Measurements from ENCODE around the gene NAALAD2.

GRCh38 chr11:90218606-90219005, 84.1 kb downstream of the NAALAD2 start:
- TF ChIP-seq POLR2A (IDR thresholded peaks at IDR 0.05; ENCODE audit: control extremely low read depth in 1 of 2, low read depth in 2 of 2, low read length in 2 of 2) (no peak), CTCF (IDR thresholded peaks at IDR 0.05; ENCODE audit: control extremely low read depth in 1 of 3, insufficient read depth in 1 of 3, low read depth in 1 of 3, low read length in 3 of 3) (peak in 2 of 3 experiments; percentile 16 to 26; a peak in 3 of 4 replicates)
